GM21381 (cell line): ENCODE data around the gene KPTN.
"Not testable (repeated sequence)": the region's sequence is repeated elsewhere in the genome, so short reads cannot be mapped to it uniquely, and the experiment has no call there.

ENCODE experiments used
- ATAC-seq: cut with Tn5 transposase; IDR thresholded peaks from one replicate; pipeline ENCODE4 v1.9.1; 2021; ENCODE audit warnings: mild to moderate bottlenecking, moderate library complexity; ENCODE audit not compliant: unreplicated experiment

KPTN gene

GRCh38 chr19:47492571-47493377 is 8.8 kb upstream of the KPTN start:
- ATAC-seq: no peak

DNA sequence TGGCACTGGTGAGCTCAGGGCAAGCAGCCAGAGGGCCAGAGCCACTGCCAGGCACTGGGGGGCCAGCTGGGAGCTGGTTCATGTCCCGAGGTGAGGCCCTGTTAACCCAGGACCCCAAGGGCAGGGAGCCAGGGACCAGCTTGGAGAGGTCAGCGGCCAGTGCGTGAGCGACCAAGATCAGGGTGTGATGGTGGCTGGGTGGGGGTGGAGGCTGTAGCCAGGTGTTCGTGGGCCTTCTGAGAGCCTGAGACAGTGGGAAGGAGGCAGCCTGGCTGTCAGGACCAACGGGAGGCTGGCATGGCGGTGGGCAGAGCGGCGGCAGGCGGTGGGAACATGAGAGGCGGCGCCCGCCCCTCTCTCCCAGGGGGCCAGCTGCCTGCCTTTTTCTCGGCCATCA is 8.1 kb upstream of the KPTN start:
- ATAC-seq: no peak

GRCh38 chr19:47491358-47492136 is 7.5 kb upstream of the KPTN start:
- ATAC-seq: no peak

DNA sequence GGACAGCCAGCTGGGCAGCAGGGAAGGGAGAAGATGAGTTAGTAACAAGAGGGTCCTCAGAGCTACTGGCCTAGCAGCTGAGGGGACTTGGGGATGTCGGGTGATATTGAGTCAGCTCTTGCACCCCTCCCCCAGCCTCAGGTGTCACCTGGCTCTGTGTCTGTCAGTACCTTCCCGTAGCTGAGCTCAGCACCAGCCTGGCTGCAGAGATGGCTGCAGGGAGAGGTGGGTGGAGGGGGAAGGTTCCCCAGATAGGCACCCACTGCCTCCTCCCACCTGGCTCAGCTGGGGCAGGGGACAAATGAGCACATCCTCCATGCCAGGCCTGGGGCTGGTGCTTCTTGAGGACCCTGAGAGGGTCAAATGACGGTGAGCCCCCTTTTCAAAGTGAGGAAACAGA is 6.8 kb upstream of the KPTN start:
- ATAC-seq: no peak

GRCh38 chr19:47490031-47490430 is 6.0 kb upstream of the KPTN start:
- no peak for ATAC-seq

DNA sequence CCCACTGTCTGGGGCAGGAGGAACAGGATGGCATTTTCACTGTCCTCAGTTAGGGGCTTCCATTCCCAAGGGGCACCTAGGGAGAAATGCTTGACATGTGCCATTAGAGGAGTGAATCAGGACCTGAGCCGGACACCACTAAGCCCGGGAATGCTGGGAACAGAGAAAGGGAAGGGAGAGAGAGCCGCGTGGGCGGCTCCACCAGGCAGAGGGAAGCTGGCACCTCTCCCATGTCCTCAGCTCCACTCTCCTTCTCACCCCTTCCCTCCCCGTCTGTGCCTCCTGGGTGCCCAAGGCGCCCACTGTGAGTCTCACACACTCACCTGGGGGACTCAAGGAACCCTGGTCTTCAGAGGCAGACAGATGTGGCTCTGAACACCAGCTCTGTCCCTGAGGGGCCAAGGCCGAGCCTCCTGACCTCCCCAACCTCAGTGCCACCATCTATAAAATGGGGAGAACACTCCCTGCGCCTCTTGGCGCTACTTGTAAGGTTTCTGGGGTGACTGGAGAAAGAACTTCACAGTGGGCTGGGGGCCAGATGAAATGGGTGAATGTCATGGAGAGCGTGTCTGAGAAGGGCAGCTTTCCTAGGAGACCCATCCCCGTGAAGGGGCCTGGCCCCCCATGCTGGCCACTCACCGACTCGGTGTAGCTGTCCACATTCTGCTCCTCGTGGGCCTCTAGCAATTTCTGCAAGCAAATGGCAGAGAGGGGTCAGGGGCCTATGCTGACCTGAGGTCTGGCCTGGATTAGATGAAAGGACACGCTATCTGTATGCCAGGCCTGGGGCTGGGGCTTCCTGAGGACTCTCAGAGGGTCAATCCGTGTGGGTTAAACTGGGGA is 5.3 kb upstream of the KPTN start:
- no peak for ATAC-seq

GRCh38 chr19:47487551-47488515 is 3.8 kb upstream of the KPTN start:
- ATAC-seq: no peak

- ATAC-seq: no peak
These were observed 2.9 kb upstream of the KPTN start for GRCh38 chr19:47486900-47487299.

GRCh38 chr19:47486220-47486619 is 2.2 kb upstream of the KPTN start:
- not testable (repeated sequence) for ATAC-seq

DNA sequence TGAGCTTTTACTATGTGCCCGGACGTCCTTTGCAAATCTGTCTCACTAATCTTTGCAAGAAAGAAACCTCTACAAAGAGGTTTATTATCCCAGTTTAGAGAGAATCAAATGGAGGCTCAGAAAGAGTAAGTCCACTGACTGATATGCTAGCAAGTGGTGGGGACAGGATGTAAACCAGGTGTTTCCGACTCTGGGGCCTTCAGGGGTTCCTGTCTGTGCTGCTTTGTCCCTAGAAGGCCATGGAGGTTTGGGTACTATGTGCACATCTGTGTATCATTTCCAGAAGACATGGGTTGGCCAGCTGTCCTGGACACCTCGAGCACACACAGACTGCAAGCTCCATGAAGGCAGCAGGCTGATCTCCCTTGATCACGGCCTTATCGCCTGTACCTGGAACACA is 1.2 kb upstream of the KPTN start:
- no peak for ATAC-seq

DNA sequence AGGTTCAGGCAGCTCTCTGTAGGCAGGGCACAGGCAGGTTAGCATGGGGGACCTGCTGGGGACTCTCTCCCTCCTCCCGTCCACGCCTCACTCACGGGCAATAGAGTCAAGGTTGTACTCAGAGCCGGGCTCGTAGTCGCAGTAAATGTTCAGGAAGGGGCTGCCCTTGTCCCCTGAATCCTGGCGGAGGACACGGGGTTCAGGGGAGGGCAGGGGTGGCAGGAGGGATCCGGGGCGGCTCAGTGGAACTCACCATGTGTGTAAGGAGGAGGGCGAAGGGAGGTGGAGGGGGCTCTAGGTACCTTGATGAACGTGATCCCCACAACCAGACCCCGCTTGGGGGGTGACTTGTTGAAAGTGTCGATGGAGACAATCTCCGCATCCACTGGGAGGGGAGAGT is 819 bp downstream of the KPTN start:
- no peak for ATAC-seq

GRCh38 chr19:47481460-47482052 is 2.5 kb downstream of the KPTN start:
- no peak for ATAC-seq

DNA sequence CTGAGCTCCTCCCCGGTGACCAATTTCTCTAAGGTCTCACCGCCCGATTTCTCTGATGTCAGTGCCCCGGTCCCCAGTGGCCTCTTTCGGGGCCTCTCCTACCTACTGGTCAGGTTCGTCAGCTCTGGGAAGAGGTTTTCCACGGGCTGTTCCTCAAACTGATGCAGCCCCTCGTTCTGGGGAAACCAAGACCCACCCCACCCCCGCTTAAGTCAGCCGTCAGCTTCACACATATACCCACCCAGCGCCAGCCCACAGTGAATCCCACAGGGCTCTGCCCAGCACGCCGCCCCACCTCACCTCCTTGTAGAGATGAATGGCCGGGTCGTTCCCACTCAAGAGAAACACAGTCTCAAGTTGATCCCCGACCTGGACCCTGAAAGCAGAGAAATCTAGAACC is 3.4 kb downstream of the KPTN start:
- ATAC-seq: no peak

GRCh38 chr19:47479701-47480503 is 4.1 kb downstream of the KPTN start:
- no peak for ATAC-seq

DNA sequence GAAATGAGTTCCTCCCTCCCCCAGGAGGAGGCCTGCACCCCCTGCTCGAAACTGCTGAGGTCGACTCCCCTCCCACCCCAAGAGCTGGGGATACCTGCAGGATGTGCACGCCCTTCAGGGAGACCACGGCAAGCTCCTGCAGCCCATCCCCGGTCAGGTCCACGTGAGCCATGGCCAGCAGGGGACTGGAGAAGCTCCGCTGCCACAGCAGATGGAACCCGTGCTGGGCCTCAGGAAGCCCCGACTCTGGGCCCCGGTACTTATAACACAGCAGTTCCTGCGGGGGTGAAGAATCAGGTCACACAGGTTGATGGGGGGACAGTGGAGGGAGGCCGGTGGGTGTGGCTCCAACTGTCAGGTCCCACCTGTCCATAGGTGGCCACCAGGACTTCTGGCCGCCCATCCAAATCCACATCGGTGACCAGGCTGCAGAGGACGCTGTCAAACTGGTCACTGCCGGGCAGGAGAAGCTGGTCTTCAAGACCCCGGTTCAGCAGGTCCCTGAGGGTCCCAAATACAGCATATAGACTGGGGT is 7.5 kb downstream of the KPTN start:
- ATAC-seq: no peak

DNA sequence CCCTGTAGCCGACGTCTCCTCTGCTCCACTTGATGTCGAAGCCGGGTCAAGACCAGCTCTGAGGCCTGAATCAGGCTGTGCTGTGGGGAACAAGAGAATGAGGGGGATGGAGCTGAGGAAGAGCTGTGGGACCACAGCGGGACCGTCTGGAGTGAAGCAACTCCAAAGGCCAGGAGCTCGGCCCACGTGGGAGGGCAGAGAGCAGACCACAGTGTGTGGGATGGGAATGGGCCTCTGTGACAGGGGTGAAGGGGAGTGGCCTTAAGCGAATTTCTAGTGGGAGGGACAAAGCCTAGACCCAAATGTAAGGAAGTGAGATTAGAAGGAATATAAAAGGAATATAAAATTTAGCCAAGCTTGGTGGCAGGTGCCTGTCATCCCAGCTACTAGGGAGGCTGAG is 8.6 kb downstream of the KPTN start:
- no peak for ATAC-seq

- ATAC-seq: no peak
These were observed 10.7 kb downstream of the KPTN start for GRCh38 chr19:47473336-47473735.

- no peak for ATAC-seq
These were observed 12.1 kb downstream of the KPTN start, which contains the start of gene SLC8A2 for GRCh38 chr19:47471733-47472457. SLC8A2 (minus strand) TSS chr19:47471893; CDS start chr19:47466403, 5,490 bp downstream.
